HFFc6 (cell line): ENCODE results near the gene REV3L. TPM values are rescaled to one million over a fixed set of nuclear protein-coding genes. Genes with fewer than 3 reads are reported as not detected.

ENCODE experiments used
- DNase-seq: peaks from one replicate; pipeline ENCODE4 v3.0.0-alpha.2; 2018
- H3K27ac Mint-ChIP-seq: 2 replicates; pipeline ENCODE4 v1.8.0; 2020; ENCODE audit warnings: mild to moderate bottlenecking, mixed read lengths
- H3K27me3 Mint-ChIP-seq: 2 replicates; pipeline ENCODE4 v1.8.0; 2021; ENCODE audit warnings: mild to moderate bottlenecking, moderate library complexity, mixed read lengths; ENCODE audit not compliant: insufficient read depth
- H3K36me3 Mint-ChIP-seq: 2 replicates; pipeline ENCODE4 v1.8.0; 2021; ENCODE audit warnings: low read depth, mixed read lengths
- H3K4me1 Mint-ChIP-seq: 2 replicates; pipeline ENCODE4 v1.8.0; 2020; ENCODE audit warnings: low read depth, mixed read lengths
- H3K4me3 Mint-ChIP-seq: 2 replicates; pipeline ENCODE4 v1.8.0; 2020; ENCODE audit warnings: mild to moderate bottlenecking, moderate library complexity, mixed read lengths
- H3K9me3 Mint-ChIP-seq: 2 replicates; pipeline ENCODE4 v1.8.0; 2020; ENCODE audit warnings: mild to moderate bottlenecking, mixed read lengths
- total RNA-seq, 6 experiments: library from RNA; stranded (reverse); fragmentation: NEBNext Ultra II Directional; extraction: Animal tissue kit (Norgen Biotek cat#: 25700); gene quantifications; 2 replicates in 1 of 6; 3 replicates in 5 of 6; pipeline ENCODE4 v1.2.3, GENCODE V29; 2021
- TF ChIP-seq, protein P1 (sequence below): fragments of 200-600 bp; sonication (generic); IDR thresholded peaks from 2 replicates; pipeline ENCODE4 v1.5.0; 2021; ENCODE audit warnings: antibody characterized with exemption, mild to moderate bottlenecking

Gene REV3L
- total RNA-seq, 6 experiments from 2014 or later = 22.4 to 36.3 (median 31.2) TPM

- peaks cover 10% of the 10 kb centered on the region; the same call in 1 of the 2 replicates for H3K36me3 Mint-ChIP-seq
- H3K27ac Mint-ChIP-seq = no peak overlapping the region
- H3K4me3 Mint-ChIP-seq = no peak overlapping the region
- DNase-seq = no peak
- H3K4me1 Mint-ChIP-seq = peaks cover 28% of the 10 kb centered on the region
- H3K9me3 Mint-ChIP-seq = no peaks in the 10 kb centered on the region
- TF ChIP-seq, protein P1, sequence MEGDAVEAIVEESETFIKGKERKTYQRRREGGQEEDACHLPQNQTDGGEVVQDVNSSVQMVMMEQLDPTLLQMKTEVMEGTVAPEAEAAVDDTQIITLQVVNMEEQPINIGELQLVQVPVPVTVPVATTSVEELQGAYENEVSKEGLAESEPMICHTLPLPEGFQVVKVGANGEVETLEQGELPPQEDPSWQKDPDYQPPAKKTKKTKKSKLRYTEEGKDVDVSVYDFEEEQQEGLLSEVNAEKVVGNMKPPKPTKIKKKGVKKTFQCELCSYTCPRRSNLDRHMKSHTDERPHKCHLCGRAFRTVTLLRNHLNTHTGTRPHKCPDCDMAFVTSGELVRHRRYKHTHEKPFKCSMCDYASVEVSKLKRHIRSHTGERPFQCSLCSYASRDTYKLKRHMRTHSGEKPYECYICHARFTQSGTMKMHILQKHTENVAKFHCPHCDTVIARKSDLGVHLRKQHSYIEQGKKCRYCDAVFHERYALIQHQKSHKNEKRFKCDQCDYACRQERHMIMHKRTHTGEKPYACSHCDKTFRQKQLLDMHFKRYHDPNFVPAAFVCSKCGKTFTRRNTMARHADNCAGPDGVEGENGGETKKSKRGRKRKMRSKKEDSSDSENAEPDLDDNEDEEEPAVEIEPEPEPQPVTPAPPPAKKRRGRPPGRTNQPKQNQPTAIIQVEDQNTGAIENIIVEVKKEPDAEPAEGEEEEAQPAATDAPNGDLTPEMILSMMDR = no peak
- no peaks in the 10 kb centered on the region; the same call in 1 of the 2 replicates for H3K27me3 Mint-ChIP-seq
Measured at GRCh38 chr6:111527367-111527766, 44.3 kb upstream of the REV3L start.

DNA sequence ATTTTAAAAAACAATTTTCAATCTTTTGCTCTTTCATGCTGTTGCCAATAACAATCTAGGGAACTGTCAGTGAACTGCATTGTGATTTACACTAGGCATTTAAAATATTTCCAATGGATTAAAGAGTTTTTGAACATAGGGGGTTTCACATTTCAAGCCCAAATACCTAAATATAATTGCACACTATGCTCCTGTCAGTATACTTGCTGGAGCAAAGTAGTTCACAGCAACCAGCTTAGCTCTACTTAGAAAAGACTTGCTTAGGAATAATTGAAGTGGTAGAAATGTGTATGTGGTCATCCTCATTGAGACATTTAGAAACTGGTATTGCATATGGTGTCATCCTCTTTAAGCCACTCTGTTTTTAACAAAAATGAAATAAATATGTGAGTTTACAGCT lies 41.7 kb upstream of the REV3L start:
- H3K27me3 Mint-ChIP-seq = no peaks in the 10 kb centered on the region; the same call in 1 of the 2 replicates
- DNase-seq = no peak
- TF ChIP-seq, protein P1 = no peak

GRCh38 chr6:111524252-111524651 lies 41.2 kb upstream of the REV3L start:
- 0 out of 2 replicates have a peak, but pooled peaks cover 5% of the 10 kb centered on the region for H3K36me3 Mint-ChIP-seq
- TF ChIP-seq, protein P1 = no peak

More for the DNA sequence above, 41.7 kb upstream of the REV3L start:
- H3K4me3 Mint-ChIP-seq = no peak overlapping the region
- H3K27ac Mint-ChIP-seq = no peak overlapping the region
- H3K36me3 Mint-ChIP-seq = peaks cover 5% of the 10 kb centered on the region; the same call in 1 of the 2 replicates
- peaks cover 27% of the 10 kb centered on the region for H3K4me1 Mint-ChIP-seq
- H3K9me3 Mint-ChIP-seq = no peaks in the 10 kb centered on the region

GRCh38 chr6:111523484-111524167 lies 40.6 kb upstream of the REV3L start:
- Mint-ChIP-seq H3K4me3 (no peak overlapping the region), H3K27ac (no peak overlapping the region), H3K36me3 (0 out of 2 replicates have a peak, but pooled peaks cover 5% of the 10 kb centered on the region), H3K4me1 (peaks cover 26% of the 10 kb centered on the region), H3K9me3 (no peaks in the 10 kb centered on the region), H3K27me3 (no peaks in the 10 kb centered on the region; the same call in 1 of the 2 replicates)
- TF ChIP-seq, protein P1 = no peak
- DNase-seq = no peak

More at GRCh38 chr6:111524252-111524651, 41.2 kb upstream of the REV3L start:
- Mint-ChIP-seq H3K27me3 (no peaks in the 10 kb centered on the region; the same call in 1 of the 2 replicates), H3K4me1 (peaks cover 26% of the 10 kb centered on the region), H3K9me3 (no peaks in the 10 kb centered on the region), H3K27ac (no peak overlapping the region), H3K4me3 (no peak overlapping the region)
- DNase-seq = no peak

DNA sequence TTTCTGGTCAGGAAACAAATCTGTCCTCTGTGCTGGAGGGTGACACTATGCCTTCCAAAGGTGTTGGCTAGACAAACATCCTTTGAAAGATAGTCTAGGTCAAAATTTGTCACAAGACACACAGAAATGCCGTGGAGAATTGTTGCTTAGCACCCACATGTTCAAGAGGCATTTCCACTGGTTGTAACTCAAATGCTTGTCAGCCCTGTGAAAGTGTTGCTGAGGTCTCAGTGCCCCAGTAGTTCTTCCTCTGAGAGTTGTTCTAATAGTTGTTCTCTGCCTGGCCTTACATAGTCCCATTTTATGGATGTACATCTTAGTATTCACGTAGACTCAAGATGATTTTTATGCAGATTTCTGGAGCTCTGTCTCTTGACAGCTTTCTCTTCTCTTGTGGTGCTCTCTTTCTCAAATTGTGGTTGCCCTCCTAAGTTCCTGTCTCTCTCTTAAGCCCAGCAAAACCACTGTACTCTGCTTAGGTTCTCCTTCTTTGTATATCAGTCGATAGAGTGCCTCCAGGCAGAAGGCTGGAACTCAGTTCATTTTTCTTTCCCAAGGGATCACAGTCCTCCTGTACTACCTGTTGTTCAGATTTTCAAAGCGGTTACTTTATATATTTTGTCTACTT lies 39.5 kb upstream of the REV3L start:
- 0 out of 2 replicates have a peak overlapping the region, but pooled peaks have one; percentile 1 for H3K27ac Mint-ChIP-seq
- no peaks in the 10 kb centered on the region for H3K9me3 Mint-ChIP-seq
- no peak overlapping the region; the same call in 1 of the 2 replicates for H3K4me3 Mint-ChIP-seq
- DNase-seq = no peak
- TF ChIP-seq, protein P1 = no peak
- no peaks in the 10 kb centered on the region; the same call in 1 of the 2 replicates for H3K27me3 Mint-ChIP-seq
- H3K4me1 Mint-ChIP-seq = peaks cover 33% of the 10 kb centered on the region
- 0 out of 2 replicates have a peak, but pooled peaks cover 5% of the 10 kb centered on the region for H3K36me3 Mint-ChIP-seq
